Ovary (tissue), 9 donors: ENCODE measurements around the gene LTN1. TPM values are rescaled to one million over a fixed set of nuclear protein-coding genes. Genes with fewer than 3 reads are reported as not detected.

Experiments used
- DNase-seq, 5 donors: peaks; one replicate each; pipeline ENCODE4 v3.0.0-alpha.2; 2019 to 2020
- H3K27ac ChIP-seq, 2 donors: fragments of 200-600 bp; one replicate each; pipeline versions ENCODE4 v1.5.1 to v1.8.0; 2019 to 2022
- H3K27me3 ChIP-seq: fragments of 200-600 bp; one replicate; pipeline ENCODE4 v1.8.0; 2022
- H3K36me3 ChIP-seq: fragments of 200-600 bp; sonication (generic); one replicate; pipeline ENCODE4 v1.5.1; 2019
- H3K4me1 ChIP-seq: one replicate; pipeline ENCODE4 v1.8.1; 2013; ENCODE audit warnings: mild to moderate bottlenecking, moderate library complexity; ENCODE audit not compliant: insufficient read depth
- H3K4me3 ChIP-seq: fragments of 200-600 bp; sonication (generic); one replicate; pipeline ENCODE4 v1.5.1; 2017
- H3K9me3 ChIP-seq, 2 donors: fragments of 200-600 bp in 1 of 2; sonication (generic) in 1 of 2; one replicate each; pipeline versions ENCODE4 v1.5.1 to v1.8.1; 2013 to 2019; ENCODE audit warnings: mild to moderate bottlenecking in 1 of 2, moderate library complexity in 1 of 2
- EP300 ChIP-seq: sonication (generic); formaldehyde crosslinking; IDR thresholded peaks from one replicate; pipeline ENCODE4 v1.6.1; 2017; ENCODE audit warnings: antibody characterized with exemption
- POLR2A ChIP-seq: fragments of 450-650 bp; IDR thresholded peaks from one replicate; pipeline ENCODE4 v1.6.1; 2017; ENCODE audit warnings: antibody characterized with exemption, mild to moderate bottlenecking, moderate library complexity
- WGBS, 3 donors: extraction: QIAGEN DNeasy Blood & Tissue Kit in 1 of 3; methylation state at CpG; one replicate each; pipeline versions ENCODE4 v1.1.5 to v1.1.7; 2013 to 2017; 5-methylcytosine and 5-hydroxymethylcytosine counted together
- intact Hi-C, 4 donors: fragments of 100-400 bp; cut with DNase I; formaldehyde crosslinking; loops; one replicate each; pipeline versions ENCODE4 v1.11.0 to v1.15.1; 2022 to 2023
- polyA plus RNA-seq, 2 donors: library from polyadenylated mRNA; stranded (reverse); fragments of 200-250 nt in 1 of 2; fragments of 350-450 nt in 1 of 2; fragmentation: Illumina TruSeq in 1 of 2; extraction: RNeasy Lipid Tissue Mini Kit (QIAGEN cat#74804) in 1 of 2; gene quantifications; one replicate each; pipeline ENCODE4 v1.2.3, GENCODE V29; 2013 to 2014
- total RNA-seq, 7 donors: library from RNA; depleted of rRNA in 2 of 7; stranded (reverse); fragments of >200 nt in 2 of 7; fragmentation: NEBNext Ultra II Directional in 3 of 7; extraction: Animal tissue kit (Norgen Biotek cat#: 25700) in 3 of 7; gene quantifications; one replicate each; pipeline versions ENCODE4 v1.1.0 to v1.2.4, GENCODE V29; 2016 to 2023
- TF ChIP-seq, protein P1 (sequence below), 3 donors: fragments of 450-650 bp in 2 of 3; fragments of 200-600 bp in 1 of 3; IDR thresholded peaks; one replicate each; pipeline versions ENCODE4 v1.5.1 to v1.8.0; 2016 to 2022; ENCODE audit warnings: antibody characterized with exemption in 3 of 3, mild to moderate bottlenecking in 1 of 3
- donor health status: DM: no; HTN: no; CAD: no; lungs with moderate emphysema.
- donor health status: DM: no; HTN: no; CAD: no.
- donor health status: Bipolar disorder and iron deficiency.
- donor health status: DM: yes; HTN: yes; CAD: no.
- donor health status: DM: no; HTN: no; CAD: no.
- donor health status: DM: yes; HTN: yes; CAD: no.

Gene LTN1
- total and polyA plus RNA-seq, 9 donors = 6.3 to 24.5 (median 18.2) TPM

DNA sequence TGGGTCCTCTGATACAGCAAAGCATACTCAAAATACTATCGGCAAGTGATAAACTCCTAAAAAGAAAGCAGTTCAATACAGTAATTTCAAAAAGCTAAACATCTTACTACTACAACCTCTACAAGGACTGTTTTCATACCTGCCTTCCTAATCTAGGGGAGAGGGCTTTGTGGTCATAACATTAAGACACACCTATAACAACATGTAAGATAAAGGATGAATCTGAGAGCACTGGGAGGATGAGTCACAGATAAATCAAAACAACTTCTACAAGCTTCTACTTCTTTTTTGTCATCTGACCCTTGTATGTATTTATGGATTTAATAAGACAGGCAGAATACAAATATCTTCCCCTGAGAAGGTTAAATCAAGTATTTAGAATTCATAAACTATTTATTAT is 40.0 kb downstream of the LTN1 start:
- no peaks in the 10 kb centered on the region for H3K9me3 ChIP-seq
- no peak for DNase-seq
- no peaks in the 10 kb centered on the region for H3K36me3 ChIP-seq
- no peaks in the 10 kb centered on the region for H3K27me3 ChIP-seq
- no peak for TF ChIP-seq EP300
- TF ChIP-seq, protein P1, sequence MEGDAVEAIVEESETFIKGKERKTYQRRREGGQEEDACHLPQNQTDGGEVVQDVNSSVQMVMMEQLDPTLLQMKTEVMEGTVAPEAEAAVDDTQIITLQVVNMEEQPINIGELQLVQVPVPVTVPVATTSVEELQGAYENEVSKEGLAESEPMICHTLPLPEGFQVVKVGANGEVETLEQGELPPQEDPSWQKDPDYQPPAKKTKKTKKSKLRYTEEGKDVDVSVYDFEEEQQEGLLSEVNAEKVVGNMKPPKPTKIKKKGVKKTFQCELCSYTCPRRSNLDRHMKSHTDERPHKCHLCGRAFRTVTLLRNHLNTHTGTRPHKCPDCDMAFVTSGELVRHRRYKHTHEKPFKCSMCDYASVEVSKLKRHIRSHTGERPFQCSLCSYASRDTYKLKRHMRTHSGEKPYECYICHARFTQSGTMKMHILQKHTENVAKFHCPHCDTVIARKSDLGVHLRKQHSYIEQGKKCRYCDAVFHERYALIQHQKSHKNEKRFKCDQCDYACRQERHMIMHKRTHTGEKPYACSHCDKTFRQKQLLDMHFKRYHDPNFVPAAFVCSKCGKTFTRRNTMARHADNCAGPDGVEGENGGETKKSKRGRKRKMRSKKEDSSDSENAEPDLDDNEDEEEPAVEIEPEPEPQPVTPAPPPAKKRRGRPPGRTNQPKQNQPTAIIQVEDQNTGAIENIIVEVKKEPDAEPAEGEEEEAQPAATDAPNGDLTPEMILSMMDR (IDR thresholded peaks at IDR 0.05) = no peak
- no peak for TF ChIP-seq POLR2A
- 91 to 95% (median 92%) methylated on average over 1 of the region's 1 CpG for WGBS, 3 donors
- H3K4me1 ChIP-seq = no peaks in the 10 kb centered on the region
- no peak overlapping the region for H3K4me3 ChIP-seq
- H3K27ac ChIP-seq = no peak overlapping the region
- intact Hi-C loops = no loop called here

DNA sequence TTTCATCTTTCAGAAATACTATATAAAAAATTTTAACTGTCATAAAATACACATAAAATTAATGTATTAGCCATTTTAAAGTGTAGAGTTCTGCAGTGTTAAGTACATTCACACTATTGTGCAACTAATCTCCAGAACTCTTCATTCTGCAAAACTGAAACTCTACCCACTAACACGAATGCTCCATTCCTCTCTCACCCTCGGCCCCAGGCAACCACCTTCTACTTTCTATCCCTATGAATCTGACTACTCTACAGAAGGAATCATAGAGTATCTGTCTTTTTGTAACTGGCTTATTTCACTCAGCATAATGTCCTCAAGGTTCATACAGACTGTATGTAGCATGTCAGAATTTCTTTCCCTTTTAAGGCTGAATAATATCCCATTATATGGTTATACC is 43.4 kb downstream of the LTN1 start:
- Histone ChIP-seq H3K9me3 (no peaks in the 10 kb centered on the region), H3K4me3 (no peak overlapping the region), H3K4me1 (no peaks in the 10 kb centered on the region), H3K36me3 (no peaks in the 10 kb centered on the region), H3K27me3 (no peaks in the 10 kb centered on the region), H3K27ac (no peak overlapping the region)
- WGBS, 3 donors = 90 to 95% (median 94%) methylated on average over 2 of the region's 2 CpGs
- TF ChIP-seq, protein P1 (IDR thresholded peaks at IDR 0.05) = no peak
- TF ChIP-seq POLR2A = no peak
- TF ChIP-seq EP300 = no peak
- DNase-seq = no peak
- intact Hi-C loops = no loop called here

DNA sequence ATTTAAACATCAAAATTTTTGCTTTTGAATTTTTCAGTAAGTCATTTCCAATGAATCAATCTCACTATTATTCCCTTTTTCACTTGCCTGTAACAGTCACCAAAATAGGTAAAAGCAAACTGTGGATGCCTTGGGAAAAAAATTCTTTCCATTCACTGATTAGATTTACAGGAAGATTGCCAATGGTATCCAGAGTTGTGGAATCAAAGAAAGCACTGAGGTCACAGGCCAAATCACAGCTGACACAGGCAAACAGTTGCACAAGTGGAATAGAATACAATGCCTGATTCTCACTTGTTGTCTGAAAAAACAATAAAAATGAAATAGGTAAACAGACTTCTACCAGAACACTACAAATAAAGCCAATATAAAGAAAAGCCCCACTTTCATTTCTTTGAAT is 48.4 kb downstream of the LTN1 start:
- Histone ChIP-seq H3K27ac (no peak overlapping the region), H3K36me3 (no peaks in the 10 kb centered on the region), H3K4me3 (no peak overlapping the region), H3K27me3 (no peaks in the 10 kb centered on the region), H3K4me1 (no peaks in the 10 kb centered on the region), H3K9me3 (no peaks in the 10 kb centered on the region)
- TF ChIP-seq EP300 = no peak
- TF ChIP-seq POLR2A = no peak
- TF ChIP-seq, protein P1 (IDR thresholded peaks at IDR 0.05) = no peak
- no peak for DNase-seq
- intact Hi-C loops = no loop called here

DNA sequence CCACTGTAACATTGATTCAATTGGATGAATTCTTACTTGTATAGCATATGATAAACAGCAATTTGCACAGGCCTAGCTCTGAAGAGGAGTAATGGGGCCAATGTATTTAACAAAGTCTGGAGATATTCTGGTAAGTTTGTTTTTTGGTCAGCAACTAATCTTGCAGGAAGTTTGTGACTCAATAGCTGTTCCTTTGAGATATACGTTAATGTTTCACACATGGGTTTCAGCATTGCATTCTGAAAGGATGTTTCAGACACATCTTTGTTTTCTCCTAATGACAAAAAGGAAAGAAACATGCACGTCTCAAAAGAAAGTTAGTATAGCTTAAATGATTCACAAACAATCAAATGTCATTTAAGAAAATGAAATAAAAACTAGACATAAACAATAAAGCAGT is 49.0 kb downstream of the LTN1 start:
- intact Hi-C loops = no loop called here
- H3K9me3 ChIP-seq = no peaks in the 10 kb centered on the region
- DNase-seq = no peak
- no peak overlapping the region for H3K27ac ChIP-seq
- no peaks in the 10 kb centered on the region for H3K36me3 ChIP-seq
- no peak overlapping the region for H3K4me3 ChIP-seq
- TF ChIP-seq POLR2A (no peak), EP300 (no peak)
- TF ChIP-seq, protein P1 (IDR thresholded peaks at IDR 0.05) = no peak
- no peaks in the 10 kb centered on the region for H3K4me1 ChIP-seq
- no peaks in the 10 kb centered on the region for H3K27me3 ChIP-seq
- 72 to 75% (median 73%) methylated on average over 2 of the region's 2 CpGs for WGBS, 3 donors

DNA sequence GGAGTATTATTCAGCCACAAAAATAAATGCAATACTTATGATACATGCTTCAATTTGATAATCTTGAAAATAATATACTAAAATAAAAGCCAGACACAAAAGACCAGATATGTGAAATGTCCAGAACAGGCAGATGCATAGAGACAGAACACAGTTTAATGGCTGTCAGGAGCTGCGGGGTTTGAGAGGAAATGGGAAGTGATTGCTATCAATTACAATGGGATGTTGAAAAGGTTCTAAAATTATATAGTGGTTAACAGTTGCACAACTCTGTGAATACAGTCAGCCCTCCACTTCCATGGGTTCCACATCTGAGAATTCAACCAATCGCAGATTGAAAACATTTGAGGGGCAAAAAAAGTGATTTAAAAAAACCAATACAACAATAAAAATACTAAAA is 54.0 kb downstream of the LTN1 start:
- TF ChIP-seq POLR2A (no peak), EP300 (no peak)
- TF ChIP-seq, protein P1 (IDR thresholded peaks at IDR 0.05) = no peak
- DNase-seq = no peak
- Histone ChIP-seq H3K27ac (no peak overlapping the region), H3K27me3 (no peaks in the 10 kb centered on the region), H3K36me3 (no peaks in the 10 kb centered on the region), H3K4me3 (no peak overlapping the region), H3K4me1 (no peaks in the 10 kb centered on the region), H3K9me3 (no peaks in the 10 kb centered on the region)
- intact Hi-C loops = no loop called here
- 79 to 94% (median 92%) methylated on average over 2 of the region's 2 CpGs for WGBS, 3 donors
